H9 (cell line): ENCODE data around the gene SULT2B1. TPM values are rescaled to one million over a fixed set of nuclear protein-coding genes. Genes with fewer than 3 reads are reported as not detected.
A peak's percentile ranks its signal among the peaks of the same experiment; 100 is the strongest.

Experiments
- DNase-seq: peaks from one replicate; pipeline ENCODE4 v3.0.0-alpha.2; 2017
- H2AFZ ChIP-seq: one replicate; pipeline ENCODE4 v1.6.1; 2013; ENCODE audit warnings: mild to moderate bottlenecking, low read length, control low read depth, moderate library complexity
- H2AK5ac ChIP-seq: 2 replicates; pipeline ENCODE4 v1.6.1; 2013; ENCODE audit warnings: low read length, control low read depth, mixed read lengths; ENCODE audit not compliant: insufficient read length
- H2BK120ac ChIP-seq: one replicate; pipeline ENCODE4 v1.6.1; 2013; ENCODE audit warnings: low read depth, mild to moderate bottlenecking, low read length, control low read depth, inconsistent platforms; ENCODE audit not compliant: poor library complexity, severe bottlenecking
- H2BK12ac ChIP-seq: 2 replicates; pipeline ENCODE4 v1.6.1; 2013; ENCODE audit warnings: low read length, control low read depth, mixed read lengths, low read depth; ENCODE audit not compliant: insufficient read length
- H2BK15ac ChIP-seq: 2 replicates; pipeline ENCODE4 v1.6.1; 2013; ENCODE audit warnings: low read depth, low read length, control low read depth
- H2BK20ac ChIP-seq: one replicate; pipeline ENCODE4 v1.6.1; 2013; ENCODE audit warnings: low read depth, mild to moderate bottlenecking, low read length, control low read depth, inconsistent platforms; ENCODE audit not compliant: poor library complexity, severe bottlenecking
- H2BK5ac ChIP-seq: 2 replicates; pipeline ENCODE4 v1.6.1; 2013; ENCODE audit warnings: low read length, control low read depth, mixed read lengths; ENCODE audit not compliant: insufficient read length
- H3K14ac ChIP-seq: 2 replicates; pipeline ENCODE4 v1.6.1; 2013; ENCODE audit warnings: low read length, control low read depth; ENCODE audit not compliant: insufficient read depth
- H3K18ac ChIP-seq: 2 replicates; pipeline ENCODE4 v1.6.1; 2013; ENCODE audit warnings: low read depth, mild to moderate bottlenecking, mixed read lengths, low read length, control low read depth; ENCODE audit not compliant: insufficient read length
- H3K23ac ChIP-seq: 2 replicates; pipeline ENCODE4 v1.6.1; 2013; ENCODE audit warnings: low read length, control low read depth, mixed read lengths, low read depth; ENCODE audit not compliant: insufficient read length
- H3K23me2 ChIP-seq: 2 replicates; pipeline ENCODE4 v1.6.1; 2013; ENCODE audit warnings: low read depth, mild to moderate bottlenecking, mixed read lengths, low read length, control low read depth; ENCODE audit not compliant: insufficient read length, poor library complexity, severe bottlenecking
- H3K27ac ChIP-seq: 2 replicates; pipeline ENCODE4 v1.5.1; 2013; ENCODE audit warnings: low read length, control low read depth, mixed read lengths, low read depth; ENCODE audit not compliant: insufficient read length
- H3K27me3 ChIP-seq: 2 replicates; pipeline ENCODE4 v1.6.1; 2013; ENCODE audit warnings: low read length, control low read depth, inconsistent platforms; ENCODE audit not compliant: insufficient read depth
- H3K4ac ChIP-seq: 2 replicates; pipeline ENCODE4 v1.6.1; 2013; ENCODE audit warnings: low read depth, mild to moderate bottlenecking, control low read depth, inconsistent platforms, low read length, moderate library complexity
- H3K4me1 ChIP-seq: 2 replicates; pipeline ENCODE4 v1.6.1; 2013; ENCODE audit warnings: low read length, control low read depth, inconsistent platforms; ENCODE audit not compliant: insufficient read depth
- H3K4me2 ChIP-seq: 2 replicates; pipeline ENCODE4 v1.6.1; 2013; ENCODE audit warnings: low read length, control low read depth, mixed read lengths; ENCODE audit not compliant: insufficient read length, insufficient read depth
- H3K56ac ChIP-seq: 2 replicates; pipeline ENCODE4 v1.6.1; 2013; ENCODE audit warnings: low read depth, mild to moderate bottlenecking, mixed read lengths, low read length, control low read depth; ENCODE audit not compliant: insufficient read length
- H3K79me1 ChIP-seq: 2 replicates; pipeline ENCODE4 v1.6.1; 2013; ENCODE audit warnings: low read depth, mild to moderate bottlenecking, moderate library complexity, low read length, control low read depth, inconsistent platforms; ENCODE audit not compliant: insufficient read depth, poor library complexity, severe bottlenecking
- H3K79me2 ChIP-seq: 2 replicates; pipeline ENCODE4 v1.6.1; 2013; ENCODE audit warnings: low read length, control low read depth, inconsistent platforms; ENCODE audit not compliant: insufficient read depth
- H3K9ac ChIP-seq: 2 replicates; pipeline ENCODE4 v1.6.1; 2013; ENCODE audit warnings: low read length, control low read depth, mixed read lengths; ENCODE audit not compliant: insufficient read length; ENCODE audit errors: extremely low read depth
- H3K9me3 ChIP-seq: one replicate; pipeline ENCODE4 v1.6.1; 2013; ENCODE audit warnings: low read depth, low read length, inconsistent platforms; ENCODE audit not compliant: control insufficient read depth
- H3T11ph ChIP-seq: one replicate; pipeline ENCODE4 v1.6.1; 2013; ENCODE audit warnings: mild to moderate bottlenecking, low read length, control low read depth, inconsistent platforms
- H4K20me1 ChIP-seq: one replicate; pipeline ENCODE4 v1.6.1; 2013; ENCODE audit not compliant: control insufficient read depth, insufficient read length, insufficient read depth
- H4K5ac ChIP-seq: 2 replicates; pipeline ENCODE4 v1.6.1; 2013; ENCODE audit warnings: low read depth, mild to moderate bottlenecking, mixed read lengths, low read length, control low read depth; ENCODE audit not compliant: insufficient read length
- H4K8ac ChIP-seq: replicated peaks from 2 replicates; pipeline ENCODE4 v1.6.1; 2013; ENCODE audit warnings: low read length, control low read depth, mixed read lengths, low read depth; ENCODE audit not compliant: insufficient read length
- H4K91ac ChIP-seq: 2 replicates; pipeline ENCODE4 v1.6.1; 2013; ENCODE audit warnings: low read depth, mild to moderate bottlenecking, moderate library complexity, mixed read lengths, low read length, control low read depth; ENCODE audit not compliant: insufficient read length
- H3K27ac Mint-ChIP-seq, 3 experiments: 2 replicates in 2 of 3; 3 replicates in 1 of 3; pipeline ENCODE4 v1.8.0; 2020 to 2021; ENCODE audit warnings: mixed read lengths in 3 of 3, mild to moderate bottlenecking in 1 of 3, moderate library complexity in 1 of 3
- H3K27me3 Mint-ChIP-seq: 2 replicates; pipeline ENCODE4 v1.8.0; 2021; ENCODE audit warnings: low read depth, mild to moderate bottlenecking, moderate library complexity, mixed read lengths
- H3K36me3 Mint-ChIP-seq, 3 experiments: 2 replicates in 2 of 3; 3 replicates in 1 of 3; pipeline ENCODE4 v1.8.0; 2020 to 2021; ENCODE audit warnings: low read depth in 3 of 3, mixed read lengths in 3 of 3; ENCODE audit not compliant: insufficient read depth in 1 of 3
- H3K4me1 Mint-ChIP-seq, 2 experiments: 2 replicates each; pipeline ENCODE4 v1.8.0; 2020; ENCODE audit warnings: mixed read lengths in 2 of 2
- H3K4me3 Mint-ChIP-seq, 2 experiments: 2 replicates in 1 of 2; 3 replicates in 1 of 2; pipeline ENCODE4 v1.8.0; 2020 to 2021; ENCODE audit warnings: mild to moderate bottlenecking in 2 of 2, mixed read lengths in 2 of 2, moderate library complexity in 1 of 2
- H3K9me3 Mint-ChIP-seq, 2 experiments: 2 replicates in 1 of 2; 3 replicates in 1 of 2; pipeline ENCODE4 v1.8.0; 2020; ENCODE audit warnings: mild to moderate bottlenecking in 2 of 2, mixed read lengths in 2 of 2, moderate library complexity in 1 of 2
- WGBS: extraction: QIAGEN DNeasy Blood & Tissue Kit; methylation state at CpG from one replicate; pipeline ENCODE4 v1.1.7; 2013; ENCODE audit warnings: missing lambda C conversion rate, low lambda C conversion rate, mixed read lengths; ENCODE audit not compliant: insufficient read length; ENCODE audit errors: extremely low coverage; 5-methylcytosine and 5-hydroxymethylcytosine counted together
- total RNA-seq: library from RNA; stranded (reverse); gene quantifications from 2 replicates; pipeline ENCODE4 v1.2.1, GENCODE V29; 2021
- TF ChIP-seq, protein P1 (sequence below): fragments of 200-600 bp; sonication (generic); conservative IDR thresholded peaks from 3 replicates; pipeline ENCODE4 v1.8.0; 2021; ENCODE audit warnings: antibody characterized with exemption, mild to moderate bottlenecking

Gene SULT2B1
- total RNA-seq, 1 experiment from 2014 or later = 1.7 TPM

- Histone ChIP-seq H3K27me3 (no peaks in the 10 kb centered on the region), H3K79me1 (peaks cover 4% of the 10 kb centered on the region), H2BK20ac (no peak overlapping the region), H2BK12ac (no peak overlapping the region), H4K5ac (no peak overlapping the region), H3K27ac (no peak overlapping the region), H4K8ac (no peak overlapping the region), H3K23ac (no peak overlapping the region), H3K79me2 (peaks cover 18% of the 10 kb centered on the region), H3T11ph (no peak overlapping the region), H2AFZ (no peak overlapping the region), H3K9me3 (no peaks in the 10 kb centered on the region), H3K56ac (no peak overlapping the region), H3K9ac (no peak overlapping the region), H3K4me1 (peaks cover 3% of the 10 kb centered on the region; the same call in 1 of the 2 replicates), H2AK5ac (no peak overlapping the region), H2BK15ac (no peak overlapping the region), H3K4ac (no peak overlapping the region), H2BK5ac (no peak overlapping the region), H3K4me2 (no peak overlapping the region), H3K18ac (no peak overlapping the region), H4K91ac (no peak overlapping the region), H2BK120ac (no peak overlapping the region), H3K14ac (no peak overlapping the region), H3K23me2 (peaks cover 10% of the 10 kb centered on the region), H4K20me1 (no peaks in the 10 kb centered on the region)
- H3K27ac Mint-ChIP-seq = peak overlapping the region in 2 of 3 experiments; percentile 89 to 96; a peak in 3 of 7 replicates
- WGBS = no CpG with 5 or more reads among the region's 16 CpGs
- H3K27me3 Mint-ChIP-seq = no peaks in the 10 kb centered on the region; the same call in 1 of the 2 replicates
- peak overlapping the region; percentile 97 to 99 for H3K4me3 Mint-ChIP-seq
- peaks cover 40 to 54% of the 10 kb centered on the region in 2 experiments for H3K4me1 Mint-ChIP-seq
- DNase-seq = no peak
- peaks cover 36 to 56% (median 53%) of the 10 kb centered on the region in 3 experiments for H3K36me3 Mint-ChIP-seq
- TF ChIP-seq, protein P1, sequence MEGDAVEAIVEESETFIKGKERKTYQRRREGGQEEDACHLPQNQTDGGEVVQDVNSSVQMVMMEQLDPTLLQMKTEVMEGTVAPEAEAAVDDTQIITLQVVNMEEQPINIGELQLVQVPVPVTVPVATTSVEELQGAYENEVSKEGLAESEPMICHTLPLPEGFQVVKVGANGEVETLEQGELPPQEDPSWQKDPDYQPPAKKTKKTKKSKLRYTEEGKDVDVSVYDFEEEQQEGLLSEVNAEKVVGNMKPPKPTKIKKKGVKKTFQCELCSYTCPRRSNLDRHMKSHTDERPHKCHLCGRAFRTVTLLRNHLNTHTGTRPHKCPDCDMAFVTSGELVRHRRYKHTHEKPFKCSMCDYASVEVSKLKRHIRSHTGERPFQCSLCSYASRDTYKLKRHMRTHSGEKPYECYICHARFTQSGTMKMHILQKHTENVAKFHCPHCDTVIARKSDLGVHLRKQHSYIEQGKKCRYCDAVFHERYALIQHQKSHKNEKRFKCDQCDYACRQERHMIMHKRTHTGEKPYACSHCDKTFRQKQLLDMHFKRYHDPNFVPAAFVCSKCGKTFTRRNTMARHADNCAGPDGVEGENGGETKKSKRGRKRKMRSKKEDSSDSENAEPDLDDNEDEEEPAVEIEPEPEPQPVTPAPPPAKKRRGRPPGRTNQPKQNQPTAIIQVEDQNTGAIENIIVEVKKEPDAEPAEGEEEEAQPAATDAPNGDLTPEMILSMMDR = no peak
- no peaks in the 10 kb centered on the region; a peak in 1 of 5 replicates for H3K9me3 Mint-ChIP-seq
Measured at GRCh38 chr19:48616041-48616436, 64.1 kb downstream of the SULT2B1 start.
